ENCODE results near the gene INSL3. TPM values are rescaled to one million over a fixed set of nuclear protein-coding genes. Genes with fewer than 3 reads are reported as not detected.

INSL3 gene
- total and polyA plus RNA-seq, 4 donors, result 0.48 to 0.63 TPM; not detected in 2

- Histone ChIP-seq H3K27ac (ENCODE audit: low read depth, low read length) (no peak overlapping the region), H3K4me3 (ENCODE audit: low read depth, low read length) (no peak overlapping the region), H3K27me3 (ENCODE audit: control insufficient read depth, insufficient read depth, low read length) (no peaks in the 10 kb centered on the region), H3K9me3 (ENCODE audit: control insufficient read depth, insufficient read depth, low read length) (no peaks in the 10 kb centered on the region), H3K36me3 (ENCODE audit: control insufficient read depth, insufficient read depth, low read length) (peaks cover 84% of the 10 kb centered on the region), H3K4me1 (ENCODE audit: control insufficient read depth, insufficient read depth, low read length) (peaks cover 13% of the 10 kb centered on the region)
- no peak for DNase-seq (ENCODE audit: low read depth in 4 of 6, low spot score in 6 of 6)
- WGBS (ENCODE audit: insufficient coverage), result 72% methylated on average over 14 of the region's 16 CpGs
Observed at GRCh38 chr19:17775245-17775927, 45.9 kb downstream of the INSL3 start.

GRCh38 chr19:17772172-17772571 lies 49.1 kb downstream of the INSL3 start:
- 86% methylated on average over 4 of the region's 4 CpGs for WGBS (ENCODE audit: insufficient coverage)
- Histone ChIP-seq H3K27me3 (ENCODE audit: control insufficient read depth, insufficient read depth, low read length) (no peaks in the 10 kb centered on the region), H3K9me3 (ENCODE audit: control insufficient read depth, insufficient read depth, low read length) (no peaks in the 10 kb centered on the region), H3K36me3 (ENCODE audit: control insufficient read depth, insufficient read depth, low read length) (peaks cover 78% of the 10 kb centered on the region), H3K4me3 (ENCODE audit: low read depth, low read length) (no peak overlapping the region), H3K27ac (ENCODE audit: low read depth, low read length) (no peak overlapping the region), H3K4me1 (ENCODE audit: control insufficient read depth, insufficient read depth, low read length) (no peaks in the 10 kb centered on the region)
- DNase-seq (ENCODE audit: low read depth in 4 of 6, low spot score in 6 of 6), result no peak

GRCh38 chr19:17770613-17771012 lies 50.7 kb downstream of the INSL3 start:
- WGBS (ENCODE audit: insufficient coverage), result 88% methylated on average over 13 of the region's 13 CpGs
- no peaks in the 10 kb centered on the region for H3K27me3 ChIP-seq (ENCODE audit: control insufficient read depth, insufficient read depth, low read length)
- H3K4me3 ChIP-seq (ENCODE audit: low read depth, low read length), result no peak overlapping the region
- H3K9me3 ChIP-seq (ENCODE audit: control insufficient read depth, insufficient read depth, low read length), result no peaks in the 10 kb centered on the region
- peaks cover 73% of the 10 kb centered on the region for H3K36me3 ChIP-seq (ENCODE audit: control insufficient read depth, insufficient read depth, low read length)
- H3K27ac ChIP-seq (ENCODE audit: low read depth, low read length), result no peak overlapping the region
- H3K4me1 ChIP-seq (ENCODE audit: control insufficient read depth, insufficient read depth, low read length), result peaks cover 5% of the 10 kb centered on the region
- no peak for DNase-seq (ENCODE audit: low read depth in 4 of 6, low spot score in 6 of 6)

DNA sequence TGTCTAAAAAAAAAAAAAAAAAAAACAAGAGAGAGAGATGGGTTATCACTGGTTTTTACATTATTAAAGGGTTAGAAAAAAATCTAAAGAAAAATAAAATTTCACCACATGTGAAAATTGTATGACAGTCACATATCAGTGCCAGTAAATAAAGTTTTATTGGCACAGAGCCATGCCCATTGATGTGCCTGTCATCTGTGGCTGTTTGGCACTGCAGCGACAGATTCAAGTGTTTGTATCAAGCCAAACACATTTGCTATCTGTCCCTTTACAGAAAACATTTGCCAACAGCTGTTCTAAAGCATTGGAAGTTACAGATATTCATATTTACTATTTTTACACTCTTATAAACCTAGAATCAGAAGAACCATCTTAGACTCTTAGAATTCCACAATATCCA lies 53.8 kb downstream of the INSL3 start:
- Histone ChIP-seq H3K36me3 (ENCODE audit: control insufficient read depth, insufficient read depth, low read length) (peaks cover 70% of the 10 kb centered on the region), H3K27ac (ENCODE audit: low read depth, low read length) (no peak overlapping the region), H3K4me1 (ENCODE audit: control insufficient read depth, insufficient read depth, low read length) (peaks cover 8% of the 10 kb centered on the region), H3K27me3 (ENCODE audit: control insufficient read depth, insufficient read depth, low read length) (no peaks in the 10 kb centered on the region), H3K9me3 (ENCODE audit: control insufficient read depth, insufficient read depth, low read length) (no peaks in the 10 kb centered on the region), H3K4me3 (ENCODE audit: low read depth, low read length) (no peak overlapping the region)
- peak in 1 of 6 donors; percentile 28 for DNase-seq (ENCODE audit: low read depth in 4 of 6, low spot score in 6 of 6)
- no CpG with 5 or more reads among the region's 1 CpG for WGBS (ENCODE audit: insufficient coverage)

- 17% methylated on average over 27 of the region's 29 CpGs for WGBS (ENCODE audit: insufficient coverage)
- DNase-seq (ENCODE audit: low read depth in 4 of 6, low spot score in 6 of 6), result peak in 2 of 6 donors; percentile 70 to 77
- H3K4me1 ChIP-seq (ENCODE audit: control insufficient read depth, insufficient read depth, low read length), result peaks cover 9% of the 10 kb centered on the region
- H3K4me3 ChIP-seq (ENCODE audit: low read depth, low read length), result no peak overlapping the region
- no peak overlapping the region for H3K27ac ChIP-seq (ENCODE audit: low read depth, low read length)
- no peaks in the 10 kb centered on the region for H3K9me3 ChIP-seq (ENCODE audit: control insufficient read depth, insufficient read depth, low read length)
- peaks cover 61% of the 10 kb centered on the region for H3K36me3 ChIP-seq (ENCODE audit: control insufficient read depth, insufficient read depth, low read length)
- no peaks in the 10 kb centered on the region for H3K27me3 ChIP-seq (ENCODE audit: control insufficient read depth, insufficient read depth, low read length)
Observed at GRCh38 chr19:17766543-17767131, 54.7 kb downstream of the INSL3 start.

Small RNA genes within 50 kb of the gene (small RNA-seq; reads per million reads assigned to genes)
- gene SNORA68 (ENCODE audit: low replicate concordance), result not detected

Other genes with a start within 250 kb of the INSL3 start
- 10 to 100 TPM; 11.2 to 33.6 TPM for gene UNC13A, start 133.2 kb downstream of the INSL3 start, total RNA-seq
- gene UNC13A, start 133.2 kb downstream of the INSL3 start, polyA plus RNA-seq (ENCODE audit: insufficient read length in 2 of 2), result 10 to 100 TPM; 47.3 to 57.4 TPM
- 10 to 100 TPM; 16.6 to 29.8 TPM for gene MAP1S, start 102.0 kb downstream of the INSL3 start, total RNA-seq
- gene MAP1S, start 102.0 kb downstream of the INSL3 start, polyA plus RNA-seq (ENCODE audit: insufficient read length in 2 of 2), result 10 to 100 TPM; 57.1 to 64.4 TPM
- 10 to 100 TPM in 1 of 2 donors, 1 to 10 TPM in 1; 6.8 to 13.3 TPM for gene FCHO1, start 70.0 kb downstream of the INSL3 start, total RNA-seq
- 10 to 100 TPM; 29.8 to 41.9 TPM for gene FCHO1, start 70.0 kb downstream of the INSL3 start, polyA plus RNA-seq (ENCODE audit: insufficient read length in 2 of 2)
- not detected for gene B3GNT3, start 26.4 kb downstream of the INSL3 start, total RNA-seq
- under 1 TPM; 0.11 to 0.12 TPM for gene B3GNT3, start 26.4 kb downstream of the INSL3 start, polyA plus RNA-seq (ENCODE audit: insufficient read length in 2 of 2)
- 1 to 10 TPM; 2.8 to 4.3 TPM for gene JAK3, start 26.5 kb upstream of the INSL3 start, total RNA-seq
- 1 to 10 TPM; 4.2 to 5.0 TPM for gene JAK3, start 26.5 kb upstream of the INSL3 start, polyA plus RNA-seq (ENCODE audit: insufficient read length in 2 of 2)
- gene RPL18A, start 38.4 kb upstream of the INSL3 start, total RNA-seq, result 1,000 to 10,000 TPM in 1 of 2 donors, 100 to 1,000 TPM in 1; 422 to 1,388 TPM
- 100 to 1,000 TPM; 927 to 972 TPM for gene RPL18A, start 38.4 kb upstream of the INSL3 start, polyA plus RNA-seq (ENCODE audit: insufficient read length in 2 of 2)
- gene SLC5A5, start 50.4 kb upstream of the INSL3 start, total RNA-seq, result 100 to 1,000 TPM in 1 of 2 donors, 1 to 10 TPM in 1; 6.8 to 104 TPM
- gene SLC5A5, start 50.4 kb upstream of the INSL3 start, polyA plus RNA-seq (ENCODE audit: insufficient read length in 2 of 2), result 10 to 100 TPM in 1 of 2 donors, under 1 TPM in 1; 0.10 to 13.5 TPM
- 10 to 100 TPM; 24.5 to 28.4 TPM for gene CCDC124, start 111.5 kb upstream of the INSL3 start, total RNA-seq
- 100 to 1,000 TPM; 139 to 142 TPM for gene CCDC124, start 111.5 kb upstream of the INSL3 start, polyA plus RNA-seq (ENCODE audit: insufficient read length in 2 of 2)
- 10 to 100 TPM in 1 of 2 donors, 1 to 10 TPM in 1; 7.3 to 14.0 TPM for gene KCNN1, start 145.6 kb upstream of the INSL3 start, total RNA-seq
- gene KCNN1, start 145.6 kb upstream of the INSL3 start, polyA plus RNA-seq (ENCODE audit: insufficient read length in 2 of 2), result 10 to 100 TPM; 40.3 to 45.1 TPM
- 1 to 10 TPM; 6.4 to 8.0 TPM for gene ARRDC2, start 186.7 kb upstream of the INSL3 start, total RNA-seq
- 1 to 10 TPM; 4.9 to 5.3 TPM for gene ARRDC2, start 186.7 kb upstream of the INSL3 start, polyA plus RNA-seq (ENCODE audit: insufficient read length in 2 of 2)

Data from spinal cord (tissue), 10 donors.